Upper lobe of left lung (tissue), 6 donors: ENCODE results near the gene FRMPD4. TPM values are rescaled to one million over a fixed set of nuclear protein-coding genes. Genes with fewer than 3 reads are reported as not detected.

Experiments
- ATAC-seq, 2 donors: fragments of 200-7000 bp; cut with Tn5 transposase; one replicate each; pipeline ENCODE4 v1.9.1; 2022; ENCODE audit warnings: mild to moderate bottlenecking in 2 of 2, moderate library complexity in 2 of 2; ENCODE audit not compliant: low FRiP score in 2 of 2
- DNase-seq, 2 donors: peaks; one replicate each; pipeline ENCODE4 v3.0.0-alpha.2; 2019 to 2020
- H3K27ac ChIP-seq, 4 donors: fragments of 200-600 bp; sonication (generic); one replicate each; pipeline ENCODE4 v1.5.1; 2016 to 2019
- H3K27me3 ChIP-seq, 4 donors: fragments of 200-600 bp; sonication (generic); one replicate each; pipeline ENCODE4 v1.5.1; 2017 to 2019
- H3K36me3 ChIP-seq, 4 donors: fragments of 200-600 bp; sonication (generic); one replicate each; pipeline ENCODE4 v1.5.1; 2016 to 2019
- H3K4me1 ChIP-seq, 4 donors: fragments of 200-600 bp; sonication (generic); one replicate each; pipeline ENCODE4 v1.5.1; 2018 to 2019
- H3K4me3 ChIP-seq, 4 donors: fragments of 200-600 bp; sonication (generic); one replicate each; pipeline ENCODE4 v1.5.1; 2017 to 2019; ENCODE audit warnings: mild to moderate bottlenecking in 2 of 4, moderate library complexity in 1 of 4
- H3K9me3 ChIP-seq, 4 donors: fragments of 200-600 bp; sonication (generic); one replicate each; pipeline ENCODE4 v1.5.1; 2018 to 2019
- CTCF ChIP-seq, 6 experiments: fragments of 450-650 bp in 4 of 6; fragments of 200-600 bp in 2 of 6; sonication (generic) in 2 of 6; IDR thresholded peaks; one replicate each; pipeline ENCODE4 v1.5.1; 2016 to 2019; ENCODE audit warnings: antibody characterized with exemption in 6 of 6
- EP300 ChIP-seq, 4 donors: sonication (generic); formaldehyde crosslinking; IDR thresholded peaks; one replicate each; pipeline ENCODE4 v1.5.1; 2017; ENCODE audit warnings: antibody characterized with exemption in 4 of 4, control low read depth in 2 of 4
- POLR2A ChIP-seq, 4 donors: fragments of 450-650 bp; IDR thresholded peaks; one replicate each; pipeline ENCODE4 v1.5.1; 2016 to 2017; ENCODE audit warnings: antibody characterized with exemption in 4 of 4, mild to moderate bottlenecking in 2 of 4
- POLR2AphosphoS5 ChIP-seq, 2 donors: sonication (generic); formaldehyde crosslinking; IDR thresholded peaks; one replicate each; pipeline ENCODE4 v1.5.1; 2017; ENCODE audit warnings: antibody characterized with exemption in 2 of 2
- WGBS, 2 donors: methylation state at CpG; one replicate each; pipeline ENCODE4 v1.1.5; 2017 to 2018; 5-methylcytosine and 5-hydroxymethylcytosine counted together
- total RNA-seq, 6 donors: library from RNA; depleted of rRNA in 4 of 6; stranded (reverse); fragments of >200 nt in 4 of 6; gene quantifications; one replicate each; pipeline versions ENCODE4 v1.1.0 to v1.2.1, GENCODE V29; 2016 to 2021
- donor health status: DM: no; HTN: no; CAD: no; lungs with moderate emphysema.
- donor health status: DM: no; HTN: yes; CAD: no; lungs with severe emphysema.

The FRMPD4 gene
- total RNA-seq = under 1 TPM in 4 of 6 donors, not detected in 2; 0.03 to 0.15 (median 0.10) TPM

GRCh38 chrX:12138361-12139313 lies at the start of gene FRMPD4:
FRMPD4 (plus strand) TSS chrX:12138473; CDS start chrX:12138972, 499 bp downstream.
- WGBS, 2 donors = 24% methylated on average over 73 of the region's 80 CpGs; no CpG with 5 or more reads in 1 of the 2 donors
- no peaks in the 10 kb centered on the region for H3K27me3 ChIP-seq
- peak within 1 kb of the TSS in 3 of 4 donors; percentile 12 to 28 (median 13) for H3K4me3 ChIP-seq
- no peaks in the 10 kb centered on the region for H3K36me3 ChIP-seq
- H3K9me3 ChIP-seq = no peaks in the 10 kb centered on the region
- DNase-seq (peak in 1 of 2 donors; percentile 54), ATAC-seq (no peak)
- H3K27ac ChIP-seq = no peak within 1 kb of the TSS
- H3K4me1 ChIP-seq = peaks cover 0 to 5% (median 2%) of the 10 kb centered on the region in 4 donors
- TF ChIP-seq EP300 (IDR thresholded peaks at IDR 0.05) (no peak), CTCF (IDR thresholded peaks at IDR 0.05) (no peak), POLR2AphosphoS5 (IDR thresholded peaks at IDR 0.05) (no peak), POLR2A (IDR thresholded peaks at IDR 0.05) (no peak)

GRCh38 chrX:12089740-12090139 lies 48.5 kb upstream of the FRMPD4 start:
- H3K27ac ChIP-seq = no peak overlapping the region
- no peaks in the 10 kb centered on the region for H3K27me3 ChIP-seq
- 40 to 58% methylated on average over 1 of the region's 1 CpG for WGBS, 2 donors
- TF ChIP-seq POLR2A (IDR thresholded peaks at IDR 0.05) (no peak), POLR2AphosphoS5 (IDR thresholded peaks at IDR 0.05) (no peak), EP300 (IDR thresholded peaks at IDR 0.05) (peak in 1 of 4 donors; percentile 19)
- H3K4me1 ChIP-seq = no peaks in the 10 kb centered on the region
- H3K9me3 ChIP-seq = no peaks in the 10 kb centered on the region
- peak in 1 of 2 donors; percentile 48 for DNase-seq
- H3K36me3 ChIP-seq = no peaks in the 10 kb centered on the region
- no peak overlapping the region for H3K4me3 ChIP-seq
- no peak for ATAC-seq

GRCh38 chrX:12113321-12113720 lies 25.0 kb upstream of the FRMPD4 start:
- H3K27me3 ChIP-seq = no peaks in the 10 kb centered on the region
- H3K27ac ChIP-seq = no peak overlapping the region
- no peaks in the 10 kb centered on the region for H3K4me1 ChIP-seq
- 82 to 94% methylated on average over 2 of the region's 2 CpGs for WGBS, 2 donors
- H3K36me3 ChIP-seq = no peaks in the 10 kb centered on the region
- TF ChIP-seq POLR2AphosphoS5 (IDR thresholded peaks at IDR 0.05) (no peak), POLR2A (IDR thresholded peaks at IDR 0.05) (no peak), EP300 (IDR thresholded peaks at IDR 0.05) (no peak), CTCF (IDR thresholded peaks at IDR 0.05) (no peak)
- no peak overlapping the region for H3K4me3 ChIP-seq
- ATAC-seq = no peak
- DNase-seq = no peak
- H3K9me3 ChIP-seq = peaks cover 0 to 4% (median 0%) of the 10 kb centered on the region in 4 donors

GRCh38 chrX:12115377-12115776 lies 22.9 kb upstream of the FRMPD4 start:
- 31 to 47% methylated on average over 2 of the region's 2 CpGs for WGBS, 2 donors
- TF ChIP-seq CTCF (IDR thresholded peaks at IDR 0.05) (no peak), EP300 (IDR thresholded peaks at IDR 0.05) (no peak), POLR2A (IDR thresholded peaks at IDR 0.05) (no peak), POLR2AphosphoS5 (IDR thresholded peaks at IDR 0.05) (no peak)
- H3K4me3 ChIP-seq = no peak overlapping the region
- DNase-seq (no peak), ATAC-seq (no peak)
- H3K27me3 ChIP-seq = no peaks in the 10 kb centered on the region
- H3K27ac ChIP-seq = no peak overlapping the region
- no peaks in the 10 kb centered on the region for H3K36me3 ChIP-seq
- H3K4me1 ChIP-seq = no peaks in the 10 kb centered on the region
- H3K9me3 ChIP-seq = peaks cover 0 to 4% (median 0%) of the 10 kb centered on the region in 4 donors

GRCh38 chrX:12118134-12118533 lies 20.1 kb upstream of the FRMPD4 start:
- no peaks in the 10 kb centered on the region for H3K9me3 ChIP-seq
- WGBS, 2 donors = 49 to 71% methylated on average over 3 of the region's 3 CpGs
- H3K4me3 ChIP-seq = no peak overlapping the region
- no peaks in the 10 kb centered on the region for H3K4me1 ChIP-seq
- no peaks in the 10 kb centered on the region for H3K36me3 ChIP-seq
- ATAC-seq (no peak), DNase-seq (no peak)
- H3K27ac ChIP-seq = no peak overlapping the region
- TF ChIP-seq EP300 (IDR thresholded peaks at IDR 0.05) (no peak), POLR2A (IDR thresholded peaks at IDR 0.05) (no peak), CTCF (IDR thresholded peaks at IDR 0.05) (no peak), POLR2AphosphoS5 (IDR thresholded peaks at IDR 0.05) (no peak)
- no peaks in the 10 kb centered on the region for H3K27me3 ChIP-seq
